ENCODE data around the gene METTL21C.

GRCh38 chr13:102682727-102683126, 12.1 kb downstream of the METTL21C start:
- TF ChIP-seq POLR2A (IDR thresholded peaks at IDR 0.05; ENCODE audit: low read depth) (no peak), CTCF (IDR thresholded peaks at IDR 0.05) (no peak), EP300 (IDR thresholded peaks at IDR 0.05) (no peak)

Data from esophagus muscularis mucosa (tissue), 4 donors.